ENCODE results near the gene MRGPRX4. TPM values are rescaled to one million over a fixed set of nuclear protein-coding genes. Genes with fewer than 3 reads are reported as not detected.
"Not testable (repeated sequence)": the region's sequence is repeated elsewhere in the genome, so short reads cannot be mapped to it uniquely, and the experiment has no call there.

MRGPRX4 gene
- total RNA-seq, 1 experiment from 2014 or later: not detected

GRCh38 chr11:18191376-18191775, 18.7 kb downstream of the MRGPRX4 start:
- no peak for DNase-seq (ENCODE audit: low spot score)
- intact Hi-C loops (cut with micrococcal nuclease; ENCODE audit: unreplicated experiment): no loop called here
- CTCF ChIA-PET: no interaction called here
- Histone ChIP-seq H3K27me3 (replicated peaks; ENCODE audit: insufficient read depth, low read depth, low read length, poor library complexity) (peaks cover 8% of the 10 kb centered on the region), H3K36me3 (ENCODE audit: insufficient read depth, low read length, poor library complexity, severe bottlenecking) (no peaks in the 10 kb centered on the region), H3K9me3 (ENCODE audit: low read depth, low read length, poor library complexity, severe bottlenecking) (no peaks in the 10 kb centered on the region), H3K27ac (ENCODE audit: low read depth, low read length, poor library complexity, severe bottlenecking) (no peak overlapping the region), H3K4me1 (ENCODE audit: insufficient read depth, low read length, poor library complexity, severe bottlenecking) (no peaks in the 10 kb centered on the region), H3K4me3 (ENCODE audit: low read depth, low read length, poor library complexity, severe bottlenecking) (no peak overlapping the region)
- BruUV-seq (replicated peaks): no TSS peak
- TF ChIP-seq EZH2 (IDR thresholded peaks at IDR 0.05; ENCODE audit: borderline replicate concordance, low read depth, low read length, poor library complexity, severe bottlenecking) (no peak), CTCF (conservative IDR thresholded peaks at IDR 0.05; ENCODE audit: low read depth, low read length) (no peak)
- POLR2A ChIA-PET (ENCODE audit: low non-redundant PET): interaction anchor here (0.5 kb wide), 1 partner anchor 76 kb away, joined by 15 read pairs; no protein-coding TSS in a partner anchor

GRCh38 chr11:18193010-18193409, 20.4 kb downstream of the MRGPRX4 start:
- no TSS peak for BruUV-seq (replicated peaks)
- Histone ChIP-seq H3K36me3 (ENCODE audit: insufficient read depth, low read length, poor library complexity, severe bottlenecking) (no peaks in the 10 kb centered on the region), H3K27ac (ENCODE audit: low read depth, low read length, poor library complexity, severe bottlenecking) (no peak overlapping the region), H3K4me3 (ENCODE audit: low read depth, low read length, poor library complexity, severe bottlenecking) (no peak overlapping the region), H3K9me3 (ENCODE audit: low read depth, low read length, poor library complexity, severe bottlenecking) (no peaks in the 10 kb centered on the region), H3K27me3 (replicated peaks; ENCODE audit: insufficient read depth, low read depth, low read length, poor library complexity) (peaks cover 3% of the 10 kb centered on the region), H3K4me1 (ENCODE audit: insufficient read depth, low read length, poor library complexity, severe bottlenecking) (no peaks in the 10 kb centered on the region)
- ChIA-PET CTCF (no interaction called here), POLR2A (ENCODE audit: low non-redundant PET) (no interaction called here)
- peak; percentile 2 for DNase-seq (ENCODE audit: low spot score)
- TF ChIP-seq CTCF (conservative IDR thresholded peaks at IDR 0.05; ENCODE audit: low read depth, low read length) (no peak), EZH2 (IDR thresholded peaks at IDR 0.05; ENCODE audit: borderline replicate concordance, low read depth, low read length, poor library complexity, severe bottlenecking) (no peak)
- intact Hi-C loops (cut with micrococcal nuclease; ENCODE audit: unreplicated experiment): no loop called here

GRCh38 chr11:18196532-18196931, 23.9 kb downstream of the MRGPRX4 start:
- H3K36me3 ChIP-seq (ENCODE audit: insufficient read depth, low read length, poor library complexity, severe bottlenecking): no peaks in the 10 kb centered on the region
- POLR2A ChIA-PET (ENCODE audit: low non-redundant PET): no interaction called here
- no peaks in the 10 kb centered on the region for H3K4me1 ChIP-seq (ENCODE audit: insufficient read depth, low read length, poor library complexity, severe bottlenecking)
- peaks cover 3% of the 10 kb centered on the region for H3K27me3 ChIP-seq (replicated peaks; ENCODE audit: insufficient read depth, low read depth, low read length, poor library complexity)
- intact Hi-C loops (cut with micrococcal nuclease; ENCODE audit: unreplicated experiment): no loop called here
- no TSS peak for BruUV-seq (replicated peaks)
- no peak overlapping the region for H3K27ac ChIP-seq (ENCODE audit: low read depth, low read length, poor library complexity, severe bottlenecking)
- no peak overlapping the region for H3K4me3 ChIP-seq (ENCODE audit: low read depth, low read length, poor library complexity, severe bottlenecking)
- no peaks in the 10 kb centered on the region for H3K9me3 ChIP-seq (ENCODE audit: low read depth, low read length, poor library complexity, severe bottlenecking)
- CTCF ChIA-PET: no interaction called here
- DNase-seq (ENCODE audit: low spot score): no peak
- TF ChIP-seq EZH2 (IDR thresholded peaks at IDR 0.05; ENCODE audit: borderline replicate concordance, low read depth, low read length, poor library complexity, severe bottlenecking) (no peak), CTCF (conservative IDR thresholded peaks at IDR 0.05; ENCODE audit: low read depth, low read length) (no peak)

GRCh38 chr11:18197738-18198137, 25.1 kb downstream of the MRGPRX4 start:
- intact Hi-C loops (cut with micrococcal nuclease; ENCODE audit: unreplicated experiment): not testable (repeated sequence)

More at GRCh38 chr11:18197738-18198137, 25.1 kb downstream of the MRGPRX4 start:
- H3K4me3 ChIP-seq (ENCODE audit: low read depth, low read length, poor library complexity, severe bottlenecking); H3K36me3 ChIP-seq (ENCODE audit: insufficient read depth, low read length, poor library complexity, severe bottlenecking); POLR2A ChIA-PET (ENCODE audit: low non-redundant PET); CTCF ChIA-PET; H3K27ac ChIP-seq (ENCODE audit: low read depth, low read length, poor library complexity, severe bottlenecking); BruUV-seq (replicated peaks); H3K27me3 ChIP-seq (replicated peaks; ENCODE audit: insufficient read depth, low read depth, low read length, poor library complexity); DNase-seq (ENCODE audit: low spot score); H3K9me3 ChIP-seq (ENCODE audit: low read depth, low read length, poor library complexity, severe bottlenecking); H3K4me1 ChIP-seq (ENCODE audit: insufficient read depth, low read length, poor library complexity, severe bottlenecking): not testable (repeated sequence)
